IPS DF 6.9 (cell line): ENCODE data around the gene METTL2B.
"Not testable (repeated sequence)": the region's sequence is repeated elsewhere in the genome, so short reads cannot be mapped to it uniquely, and the experiment has no call there.

Source experiments
- DNase-seq: peaks from one replicate; pipeline ENCODE4 v3.0.0-alpha.2; 2013; ENCODE audit warnings: low read depth, low spot score
- H3K27ac ChIP-seq: one replicate; pipeline ENCODE4 v1.5.1; 2013; ENCODE audit warnings: low read length, control low read depth
- H3K27me3 ChIP-seq: 2 replicates; pipeline ENCODE4 v1.6.1; 2013; ENCODE audit warnings: mild to moderate bottlenecking, low read length; ENCODE audit not compliant: control insufficient read depth, insufficient read depth
- H3K36me3 ChIP-seq: 2 replicates; pipeline ENCODE4 v1.6.1; 2013; ENCODE audit warnings: low read length; ENCODE audit not compliant: control insufficient read depth, insufficient read depth
- H3K4me1 ChIP-seq: 2 replicates; pipeline ENCODE4 v1.6.1; 2013; ENCODE audit warnings: low read length; ENCODE audit not compliant: control insufficient read depth, insufficient read depth
- H3K4me3 ChIP-seq: 2 replicates; pipeline ENCODE4 v1.5.1; 2013; ENCODE audit warnings: mild to moderate bottlenecking, low read length
- H3K9me3 ChIP-seq: 2 replicates; pipeline ENCODE4 v1.6.1; 2013; ENCODE audit warnings: low read length, inconsistent platforms; ENCODE audit not compliant: control insufficient read depth, insufficient read depth
- WGBS: extraction: QIAGEN DNeasy Blood & Tissue Kit; methylation state at CpG from one replicate; pipeline ENCODE4 v1.1.7; 2013; ENCODE audit warnings: mixed read lengths, missing lambda C conversion rate; ENCODE audit not compliant: insufficient read length, insufficient coverage; 5-methylcytosine and 5-hydroxymethylcytosine counted together

Gene METTL2B

GRCh38 chr7:128488134-128488533, 11.6 kb downstream of the METTL2B start:
- no CpG with 5 or more reads among the region's 6 CpGs for WGBS
- not testable (repeated sequence) for H3K4me1 ChIP-seq, H3K27me3 ChIP-seq, H3K36me3 ChIP-seq, H3K4me3 ChIP-seq, H3K9me3 ChIP-seq, DNase-seq, H3K27ac ChIP-seq

GRCh38 chr7:128497405-128497804, 20.9 kb downstream of the METTL2B start:
- no peak overlapping the region for H3K4me3 ChIP-seq
- H3K36me3 ChIP-seq, result peaks cover 6% of the 10 kb centered on the region; the same call in 1 of the 2 replicates
- H3K4me1 ChIP-seq, result no peaks in the 10 kb centered on the region
- no peak for DNase-seq
- H3K27ac ChIP-seq, result no peak overlapping the region
- no peaks in the 10 kb centered on the region for H3K27me3 ChIP-seq
- no CpG with 5 or more reads among the region's 9 CpGs for WGBS
- H3K9me3 ChIP-seq, result no peaks in the 10 kb centered on the region

GRCh38 chr7:128505416-128505815, 28.9 kb downstream of the METTL2B start:
- H3K27ac ChIP-seq, H3K4me3 ChIP-seq, H3K27me3 ChIP-seq, H3K4me1 ChIP-seq, DNase-seq, H3K36me3 ChIP-seq, H3K9me3 ChIP-seq: not testable (repeated sequence)
- no CpG with 5 or more reads among the region's 2 CpGs for WGBS

- H3K36me3 ChIP-seq, H3K4me3 ChIP-seq, H3K9me3 ChIP-seq, H3K4me1 ChIP-seq, DNase-seq, H3K27ac ChIP-seq, H3K27me3 ChIP-seq: not testable (repeated sequence)
- WGBS, result no CpG with 5 or more reads among the region's 3 CpGs
These were observed 30.3 kb downstream of the METTL2B start for GRCh38 chr7:128506819-128507218.

- DNase-seq, H3K9me3 ChIP-seq, H3K36me3 ChIP-seq, H3K4me3 ChIP-seq, H3K27me3 ChIP-seq, H3K27ac ChIP-seq, H3K4me1 ChIP-seq: not testable (repeated sequence)
- WGBS, result no CpG with 5 or more reads among the region's 5 CpGs
These were observed 30.9 kb downstream of the METTL2B start for GRCh38 chr7:128507321-128507993.

GRCh38 chr7:128511692-128512091, 35.1 kb downstream of the METTL2B start:
- H3K4me3 ChIP-seq, H3K9me3 ChIP-seq, H3K36me3 ChIP-seq, H3K27me3 ChIP-seq, DNase-seq, H3K27ac ChIP-seq, H3K4me1 ChIP-seq: not testable (repeated sequence)
- no CpG with 5 or more reads among the region's 11 CpGs for WGBS

GRCh38 chr7:128515232-128515631, 38.7 kb downstream of the METTL2B start:
- not testable (repeated sequence) for H3K9me3 ChIP-seq, H3K4me1 ChIP-seq, DNase-seq, H3K4me3 ChIP-seq, H3K36me3 ChIP-seq, H3K27me3 ChIP-seq, H3K27ac ChIP-seq
- WGBS, result no CpG with 5 or more reads among the region's 6 CpGs

GRCh38 chr7:128517023-128517422, 40.5 kb downstream of the METTL2B start:
- H3K27ac ChIP-seq, H3K36me3 ChIP-seq, H3K4me1 ChIP-seq, H3K4me3 ChIP-seq, DNase-seq, H3K9me3 ChIP-seq, H3K27me3 ChIP-seq: not testable (repeated sequence)
- no CpG with 5 or more reads among the region's 5 CpGs for WGBS

GRCh38 chr7:128523226-128523931, 46.8 kb downstream of the METTL2B start:
- H3K27me3 ChIP-seq, H3K27ac ChIP-seq, H3K4me1 ChIP-seq, H3K36me3 ChIP-seq, H3K4me3 ChIP-seq, DNase-seq, H3K9me3 ChIP-seq: not testable (repeated sequence)
- no CpG with 5 or more reads among the region's 7 CpGs for WGBS

GRCh38 chr7:128523932-128524524, 47.5 kb downstream of the METTL2B start:
- H3K9me3 ChIP-seq, H3K27ac ChIP-seq, H3K36me3 ChIP-seq, DNase-seq, H3K4me1 ChIP-seq, H3K4me3 ChIP-seq, H3K27me3 ChIP-seq: not testable (repeated sequence)
- no CpG with 5 or more reads among the region's 9 CpGs for WGBS
